ENCODE measurements around the gene HSD17B3. TPM values are rescaled to one million over a fixed set of nuclear protein-coding genes. Genes with fewer than 3 reads are reported as not detected.
A peak's percentile ranks its signal among the peaks of the same experiment; 100 is the strongest.

HSD17B3 gene
- total RNA-seq, 3 donors from 2014 or later = not detected

DNA sequence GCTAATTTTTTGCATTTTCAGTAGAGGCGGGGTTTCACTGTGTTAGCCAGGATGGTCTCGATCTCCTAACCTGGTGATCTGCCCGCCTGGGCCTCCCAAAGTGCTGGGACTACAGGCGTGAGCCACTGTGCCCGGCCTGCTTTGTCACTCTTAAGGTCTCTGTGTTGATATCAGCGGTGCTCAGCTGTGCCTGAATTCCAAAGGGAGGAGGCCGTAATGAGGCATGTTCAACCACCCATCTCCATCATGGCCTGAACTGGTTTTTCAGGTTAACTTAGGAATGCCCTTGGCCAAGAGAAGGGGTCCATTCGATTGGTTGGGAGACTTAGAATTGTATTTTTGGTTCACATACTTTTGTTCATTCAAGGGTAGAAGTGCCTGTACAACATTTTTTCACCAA is 22.0 kb downstream of the HSD17B3 start:
- peaks cover 6% of the 10 kb centered on the region for H3K9me3 Mint-ChIP-seq
- H3K27me3 Mint-ChIP-seq (ENCODE audit: low read depth) = peaks cover 3% of the 10 kb centered on the region
- peaks cover 2% of the 10 kb centered on the region for H3K36me3 Mint-ChIP-seq (ENCODE audit: insufficient read depth)
- DNase-seq = no peak
- ATAC-seq = no peak
- no peaks in the 10 kb centered on the region for H3K4me1 Mint-ChIP-seq (ENCODE audit: low read depth)
- H3K4me3 Mint-ChIP-seq = no peak overlapping the region

DNA sequence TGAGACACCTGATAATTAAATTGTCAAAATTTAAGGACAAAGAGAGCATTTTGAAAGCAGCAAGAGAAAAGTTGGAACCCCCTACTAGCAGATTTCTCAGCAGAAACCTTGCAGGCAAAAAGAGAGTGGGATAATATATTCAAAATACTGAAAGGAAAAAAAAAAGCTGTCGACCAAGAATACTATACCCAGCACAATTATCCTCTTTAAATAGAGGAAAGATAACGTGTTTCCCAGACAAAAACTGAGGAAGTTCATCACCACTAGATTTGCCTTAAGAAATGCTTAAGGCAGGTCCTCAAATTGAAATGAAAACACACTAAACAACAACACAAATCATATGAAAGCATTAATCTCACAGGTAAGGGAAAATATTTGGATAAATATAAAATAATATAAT is 27.0 kb downstream of the HSD17B3 start:
- Mint-ChIP-seq H3K4me1 (ENCODE audit: low read depth) (no peaks in the 10 kb centered on the region), H3K27me3 (ENCODE audit: low read depth) (peaks cover 4% of the 10 kb centered on the region), H3K36me3 (ENCODE audit: insufficient read depth) (peaks cover 2% of the 10 kb centered on the region), H3K4me3 (no peak overlapping the region), H3K9me3 (peaks cover 25% of the 10 kb centered on the region)
- ATAC-seq (no peak), DNase-seq (no peak)

DNA sequence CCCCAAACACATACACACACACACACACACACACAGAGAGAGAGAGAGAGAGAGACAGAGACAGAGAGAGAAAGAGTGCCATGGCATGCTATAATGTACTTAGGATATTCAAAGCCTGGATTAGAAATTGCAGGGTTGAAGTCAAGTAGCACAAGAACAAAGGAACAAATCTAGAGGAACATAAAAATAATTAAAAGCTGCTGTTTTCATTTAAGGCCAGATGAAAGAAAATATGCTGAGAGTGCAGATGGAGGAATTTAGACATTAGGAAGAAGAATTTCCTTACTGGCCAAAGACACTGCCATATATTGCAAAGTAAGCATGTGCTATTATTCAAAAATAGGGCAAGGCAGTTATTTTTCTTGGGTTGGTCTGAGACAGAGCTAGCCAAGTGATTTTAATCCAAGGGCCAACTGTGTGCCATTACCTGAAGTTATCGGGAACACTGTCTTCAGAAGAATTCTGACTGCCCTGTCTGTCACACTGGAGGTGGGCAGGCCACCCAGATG is 31.7 kb downstream of the HSD17B3 start:
- ATAC-seq (no peak), DNase-seq (no peak)
- H3K4me1 Mint-ChIP-seq (ENCODE audit: low read depth) = no peaks in the 10 kb centered on the region
- H3K4me3 Mint-ChIP-seq = no peak overlapping the region
- peaks cover 6% of the 10 kb centered on the region for H3K27me3 Mint-ChIP-seq (ENCODE audit: low read depth)
- peaks cover 20% of the 10 kb centered on the region for H3K9me3 Mint-ChIP-seq
- no peaks in the 10 kb centered on the region for H3K36me3 Mint-ChIP-seq (ENCODE audit: insufficient read depth)

DNA sequence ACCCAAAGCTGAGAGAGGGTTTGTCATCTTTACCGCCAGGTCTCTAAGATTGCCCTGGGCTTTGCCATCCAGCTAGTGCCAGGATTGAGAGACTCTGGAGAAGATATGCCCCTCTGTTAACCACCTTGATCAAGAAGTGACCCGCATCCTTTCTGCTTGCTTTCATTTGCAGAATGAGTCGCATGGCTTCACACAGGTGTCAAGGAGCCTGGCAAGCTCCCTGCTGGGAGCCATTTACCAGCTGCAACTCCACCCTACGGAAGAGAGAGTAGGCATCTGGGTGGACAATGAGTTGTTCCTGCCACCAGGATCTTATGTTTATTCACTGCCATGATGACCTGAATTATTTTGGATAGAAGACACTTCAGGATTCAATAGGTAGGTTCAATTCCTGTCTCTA is 43.0 kb downstream of the HSD17B3 start:
- H3K4me1 Mint-ChIP-seq (ENCODE audit: low read depth) = peaks cover 3% of the 10 kb centered on the region
- ATAC-seq (no peak), DNase-seq (no peak)
- H3K27me3 Mint-ChIP-seq (ENCODE audit: low read depth) = peaks cover 27% of the 10 kb centered on the region
- H3K4me3 Mint-ChIP-seq = no peak overlapping the region
- H3K36me3 Mint-ChIP-seq (ENCODE audit: insufficient read depth) = no peaks in the 10 kb centered on the region
- H3K9me3 Mint-ChIP-seq = no peaks in the 10 kb centered on the region

DNA sequence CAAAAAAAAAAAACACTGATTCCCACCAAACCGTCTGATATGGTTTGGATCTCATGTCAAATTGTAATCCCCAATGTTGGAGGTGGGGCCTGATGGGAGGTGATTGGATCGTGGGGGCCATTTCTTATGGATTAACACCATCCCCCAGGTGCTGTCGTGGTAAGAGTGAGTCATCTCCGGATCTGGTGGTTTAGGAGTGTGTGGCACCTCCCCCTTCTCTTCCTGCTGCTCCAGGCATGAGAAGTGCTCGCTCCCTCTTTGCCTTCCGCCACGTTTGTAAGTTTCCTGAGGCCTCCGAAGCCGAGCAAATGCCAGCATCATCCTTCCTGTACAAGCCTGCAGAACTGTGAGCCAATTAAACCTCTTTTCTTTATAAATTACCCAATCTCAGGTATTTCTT is 45.2 kb downstream of the HSD17B3 start:
- no peak for ATAC-seq
- no peaks in the 10 kb centered on the region for H3K9me3 Mint-ChIP-seq
- H3K4me1 Mint-ChIP-seq (ENCODE audit: low read depth) = peaks cover 3% of the 10 kb centered on the region
- peaks cover 27% of the 10 kb centered on the region for H3K27me3 Mint-ChIP-seq (ENCODE audit: low read depth)
- DNase-seq = no peak
- H3K36me3 Mint-ChIP-seq (ENCODE audit: insufficient read depth) = no peaks in the 10 kb centered on the region
- H3K4me3 Mint-ChIP-seq = no peak overlapping the region

DNA sequence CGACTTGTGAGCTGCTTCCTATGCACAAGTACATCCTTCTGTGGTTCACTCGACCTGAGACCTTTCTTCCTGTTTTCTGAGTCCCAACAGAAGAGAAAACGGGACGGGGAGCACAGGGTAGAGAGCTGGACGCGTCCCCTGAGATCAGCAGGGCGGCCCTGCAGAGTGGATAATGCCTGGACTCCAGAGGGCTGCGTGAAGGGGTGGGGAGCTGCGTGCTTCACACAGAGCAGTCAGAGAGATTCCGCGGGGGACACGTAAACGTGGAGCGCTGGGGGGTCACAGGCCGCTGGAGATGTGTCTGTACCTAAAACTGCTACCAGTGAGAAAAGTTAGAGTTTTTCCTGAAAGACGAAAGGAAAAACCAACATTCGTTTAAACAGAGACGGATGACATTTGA is 46.3 kb downstream of the HSD17B3 start:
- H3K36me3 Mint-ChIP-seq (ENCODE audit: insufficient read depth) = no peaks in the 10 kb centered on the region
- H3K4me3 Mint-ChIP-seq = no peak overlapping the region
- ATAC-seq = no peak
- no peak for DNase-seq
- peaks cover 27% of the 10 kb centered on the region for H3K27me3 Mint-ChIP-seq (ENCODE audit: low read depth)
- H3K4me1 Mint-ChIP-seq (ENCODE audit: low read depth) = peaks cover 3% of the 10 kb centered on the region
- H3K9me3 Mint-ChIP-seq = no peaks in the 10 kb centered on the region

DNA sequence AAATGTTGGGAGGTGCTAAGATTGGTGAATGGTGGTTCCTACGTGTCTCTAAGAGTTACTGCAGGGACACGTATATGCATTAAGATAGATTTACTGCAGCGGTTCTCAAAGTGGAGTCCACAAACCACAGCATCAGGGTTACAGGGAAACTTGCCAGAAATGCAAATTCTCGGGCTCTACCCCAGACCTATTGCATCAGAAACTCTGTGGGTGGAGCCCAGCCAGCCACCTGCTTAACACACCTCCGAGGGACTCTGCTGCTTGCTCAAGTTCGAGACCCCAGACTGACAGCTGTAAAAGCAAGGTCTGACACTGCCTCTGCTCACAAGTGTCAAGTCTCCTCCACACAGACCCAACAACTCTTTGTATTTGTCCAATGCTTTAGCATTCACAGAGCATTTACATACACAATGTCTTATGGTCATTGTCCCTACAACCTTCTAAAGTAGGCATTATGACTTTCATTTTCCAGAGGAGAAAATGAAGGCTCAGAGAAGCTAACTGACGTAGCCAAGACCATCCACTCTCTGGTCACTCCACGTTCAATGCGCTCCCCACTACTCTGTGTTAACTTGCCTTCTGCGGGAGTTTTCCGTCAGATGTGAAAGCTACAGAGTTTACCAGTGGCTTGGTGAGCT is 48.8 kb downstream of the HSD17B3 start:
- ATAC-seq (no peak), DNase-seq (no peak)
- Mint-ChIP-seq H3K4me3 (no peak overlapping the region), H3K36me3 (ENCODE audit: insufficient read depth) (no peaks in the 10 kb centered on the region), H3K9me3 (no peaks in the 10 kb centered on the region), H3K4me1 (ENCODE audit: low read depth) (peaks cover 3% of the 10 kb centered on the region), H3K27me3 (ENCODE audit: low read depth) (peaks cover 23% of the 10 kb centered on the region)

DNA sequence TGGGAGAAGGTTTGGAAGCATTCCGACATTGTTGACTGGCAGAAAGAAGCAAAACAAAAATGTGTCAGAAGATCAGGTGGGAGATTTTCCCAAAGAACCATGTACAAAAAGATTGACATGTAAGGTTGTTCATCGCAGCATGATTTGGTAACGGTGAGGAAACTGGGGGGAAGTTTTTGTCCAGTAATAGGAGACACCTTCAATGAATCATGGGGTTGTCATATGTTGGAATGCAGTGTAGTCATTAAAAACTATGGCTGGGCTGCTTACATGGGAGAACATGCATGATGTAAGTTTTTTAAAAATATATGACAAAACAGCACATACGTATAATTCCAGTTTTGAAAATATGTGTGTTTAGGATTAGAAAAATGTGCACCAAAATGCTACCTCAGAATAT is 50.5 kb downstream of the HSD17B3 start:
- no peak for ATAC-seq
- no peaks in the 10 kb centered on the region for H3K9me3 Mint-ChIP-seq
- no peak for DNase-seq
- no peaks in the 10 kb centered on the region for H3K4me1 Mint-ChIP-seq (ENCODE audit: low read depth)
- H3K27me3 Mint-ChIP-seq (ENCODE audit: low read depth) = peaks cover 23% of the 10 kb centered on the region
- H3K36me3 Mint-ChIP-seq (ENCODE audit: insufficient read depth) = no peaks in the 10 kb centered on the region
- no peak overlapping the region for H3K4me3 Mint-ChIP-seq

DNA sequence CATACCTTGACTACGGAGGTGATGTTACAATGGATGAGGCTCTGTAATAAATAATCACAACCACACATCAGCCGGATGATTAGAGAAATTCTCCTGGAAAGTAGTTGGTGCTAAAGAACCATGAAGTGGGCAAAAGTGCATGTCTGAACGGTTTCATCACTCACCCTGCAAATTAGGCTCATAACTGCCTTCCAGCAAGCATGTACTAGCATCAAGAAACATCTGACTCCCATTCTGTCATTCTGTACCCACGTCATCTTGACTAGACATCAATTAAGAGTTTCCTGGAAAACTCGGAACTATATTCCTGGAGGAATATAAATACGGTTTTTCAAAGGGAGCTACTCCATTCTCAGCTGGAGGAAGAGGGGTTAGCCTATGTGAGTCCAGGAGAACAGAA is 52.2 kb downstream of the HSD17B3 start:
- Mint-ChIP-seq H3K27me3 (ENCODE audit: low read depth) (peaks cover 19% of the 10 kb centered on the region), H3K4me1 (ENCODE audit: low read depth) (no peaks in the 10 kb centered on the region), H3K36me3 (ENCODE audit: insufficient read depth) (no peaks in the 10 kb centered on the region), H3K4me3 (no peak overlapping the region), H3K9me3 (no peaks in the 10 kb centered on the region)
- DNase-seq = no peak
- no peak for ATAC-seq

DNA sequence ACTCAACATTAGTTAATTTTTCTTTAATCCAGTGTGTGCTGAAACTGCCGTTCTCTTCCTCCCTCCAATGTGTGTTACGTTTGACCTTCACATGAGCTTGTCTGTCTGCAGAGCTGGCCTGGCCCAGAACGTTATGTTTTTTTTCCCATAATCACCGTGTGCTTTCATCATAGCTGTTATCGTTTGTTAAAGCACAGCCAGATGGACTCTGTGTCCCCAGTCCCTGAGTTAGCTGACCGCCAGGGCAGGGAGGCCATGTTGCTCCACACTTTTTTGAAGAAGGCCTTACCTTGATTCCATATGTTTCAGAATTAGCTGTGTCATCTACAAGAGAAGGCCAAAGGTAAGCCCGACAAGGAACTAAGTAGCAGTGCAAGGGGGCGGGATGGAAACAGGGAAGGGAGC is 55.7 kb downstream of the HSD17B3 start:
- Mint-ChIP-seq H3K9me3 (no peaks in the 10 kb centered on the region), H3K27me3 (ENCODE audit: low read depth) (peaks cover 31% of the 10 kb centered on the region), H3K36me3 (ENCODE audit: insufficient read depth) (no peaks in the 10 kb centered on the region), H3K4me3 (no peak overlapping the region), H3K4me1 (ENCODE audit: low read depth) (peaks cover 5% of the 10 kb centered on the region)
- DNase-seq (no peak), ATAC-seq (no peak)

DNA sequence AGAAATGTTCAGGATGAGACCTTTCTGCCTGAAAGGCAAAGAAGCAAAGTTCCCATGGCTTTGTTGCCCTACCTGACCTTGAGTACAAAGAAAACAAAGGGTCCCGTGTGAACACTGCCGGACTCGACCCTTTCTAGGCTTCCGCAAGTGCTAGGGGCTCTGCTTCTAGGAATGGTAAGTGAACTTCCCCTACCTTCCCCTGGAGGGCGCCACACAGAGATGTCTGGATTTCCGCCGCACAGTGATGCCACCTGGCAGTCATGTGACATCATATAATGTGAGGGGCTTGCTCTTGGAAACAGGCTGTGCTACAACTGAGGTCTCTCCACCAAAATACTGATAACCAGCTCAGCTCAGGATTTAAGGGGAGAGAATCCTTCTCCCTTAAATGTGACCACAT is 56.6 kb downstream of the HSD17B3 start:
- H3K9me3 Mint-ChIP-seq = no peaks in the 10 kb centered on the region
- H3K27me3 Mint-ChIP-seq (ENCODE audit: low read depth) = peaks cover 33% of the 10 kb centered on the region
- H3K36me3 Mint-ChIP-seq (ENCODE audit: insufficient read depth) = no peaks in the 10 kb centered on the region
- peaks cover 12% of the 10 kb centered on the region for H3K4me1 Mint-ChIP-seq (ENCODE audit: low read depth)
- DNase-seq = no peak
- no peak for ATAC-seq
- no peak overlapping the region for H3K4me3 Mint-ChIP-seq

DNA sequence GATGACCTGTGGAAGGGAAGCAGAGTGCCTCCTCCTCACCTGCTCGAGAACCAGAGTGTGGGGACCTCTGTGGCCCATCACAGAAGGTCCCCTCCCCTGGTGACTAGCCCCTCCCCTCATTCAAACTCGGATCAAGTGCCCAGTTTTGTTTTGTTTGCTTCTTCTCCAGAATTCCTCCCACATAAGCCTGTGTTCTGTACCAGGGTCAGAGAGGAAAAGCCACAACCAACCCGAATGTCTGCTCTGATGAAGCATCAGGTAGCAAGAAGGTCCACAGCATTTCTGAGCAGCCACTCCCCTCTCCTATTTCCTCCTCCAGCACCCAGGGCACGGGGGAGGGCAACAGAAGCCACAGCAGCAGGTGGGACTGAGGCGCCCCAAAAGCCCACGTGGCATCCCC is 58.2 kb downstream of the HSD17B3 start:
- Mint-ChIP-seq H3K27me3 (ENCODE audit: low read depth) (peaks cover 44% of the 10 kb centered on the region), H3K36me3 (ENCODE audit: insufficient read depth) (no peaks in the 10 kb centered on the region), H3K4me1 (ENCODE audit: low read depth) (peaks cover 12% of the 10 kb centered on the region), H3K4me3 (no peak overlapping the region), H3K9me3 (no peaks in the 10 kb centered on the region)
- ATAC-seq = no peak
- DNase-seq = no peak

DNA sequence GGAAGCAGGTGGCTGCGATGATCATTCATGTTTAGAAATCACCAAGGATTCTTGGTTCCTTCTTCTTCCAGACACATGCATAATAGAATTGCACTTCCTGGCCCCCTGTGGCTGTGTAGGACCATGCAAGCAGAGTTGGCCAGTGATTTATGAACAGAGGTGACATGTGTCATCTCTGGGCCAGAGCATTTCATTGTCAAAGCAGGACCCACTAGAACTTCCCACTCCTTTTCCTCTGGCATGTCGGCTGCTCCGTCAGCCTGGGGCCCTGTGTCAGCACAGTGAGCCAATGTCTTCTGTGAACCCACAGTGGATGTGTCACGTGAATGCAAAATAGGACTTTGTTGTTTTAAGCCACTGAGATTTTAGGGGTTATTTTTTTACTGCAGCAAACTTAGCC is 59.2 kb downstream of the HSD17B3 start:
- Mint-ChIP-seq H3K4me3 (no peak overlapping the region), H3K36me3 (ENCODE audit: insufficient read depth) (no peaks in the 10 kb centered on the region), H3K9me3 (no peaks in the 10 kb centered on the region), H3K4me1 (ENCODE audit: low read depth) (peaks cover 12% of the 10 kb centered on the region), H3K27me3 (ENCODE audit: low read depth) (peaks cover 51% of the 10 kb centered on the region)
- DNase-seq (no peak), ATAC-seq (peak in 1 of 2 donors; percentile 13)

DNA sequence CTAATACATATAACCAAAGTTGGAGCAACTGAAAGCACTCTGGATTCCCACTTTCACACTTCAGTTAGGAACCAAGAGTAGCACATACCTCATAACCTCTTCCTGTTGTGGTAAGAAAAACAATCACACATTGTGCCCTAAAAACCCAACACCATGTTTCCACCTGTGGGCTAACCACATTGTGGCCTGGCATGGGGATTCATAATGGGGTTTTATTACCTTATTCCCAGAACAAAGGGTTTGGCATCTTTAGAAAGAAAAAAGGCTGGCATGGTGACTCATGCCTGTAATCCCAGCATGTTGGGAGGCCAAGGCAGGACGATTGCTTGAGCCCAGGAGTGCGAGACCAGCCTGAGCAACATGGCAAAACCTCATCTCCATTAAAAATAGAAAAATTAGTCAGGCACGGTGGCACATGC is 60.6 kb downstream of the HSD17B3 start:
- Mint-ChIP-seq H3K4me3 (no peak overlapping the region), H3K4me1 (ENCODE audit: low read depth) (peaks cover 12% of the 10 kb centered on the region)
- peak; percentile 87 for ATAC-seq

DNA sequence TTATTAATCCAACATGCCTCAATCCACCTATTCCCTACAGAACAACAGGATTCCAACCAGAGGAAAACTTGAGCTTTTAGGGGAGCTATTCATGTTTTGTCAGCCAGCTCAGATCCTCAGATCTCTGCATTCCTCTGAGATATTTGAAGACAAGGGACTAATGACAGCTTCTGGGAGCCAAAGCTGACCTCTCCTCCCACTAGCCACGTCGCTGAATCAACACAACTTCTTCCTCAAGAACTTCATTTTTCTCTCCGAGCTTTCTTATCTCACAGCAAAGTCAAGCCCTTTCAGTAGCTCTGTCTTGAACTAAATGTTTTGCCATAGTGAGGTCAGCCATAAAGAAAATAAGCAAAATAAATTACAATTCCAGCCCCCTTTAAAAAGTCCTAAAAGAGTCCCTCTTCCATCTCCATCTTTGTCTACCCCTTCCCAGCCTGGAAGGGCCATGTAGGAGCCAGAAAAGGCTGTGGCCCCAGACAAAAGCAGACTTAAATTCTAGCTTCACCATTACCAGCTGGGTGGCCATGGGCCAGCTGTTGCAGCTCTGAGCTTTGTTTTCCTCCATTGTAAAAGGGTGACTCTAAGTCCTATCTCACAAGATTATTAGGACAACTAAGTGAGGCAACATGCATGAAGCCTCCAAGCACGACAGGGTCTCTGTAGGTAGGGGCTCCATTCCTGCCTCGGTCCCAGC is 65.0 kb downstream of the HSD17B3 start:
- no peaks in the 10 kb centered on the region for H3K36me3 Mint-ChIP-seq (ENCODE audit: insufficient read depth)
- H3K4me3 Mint-ChIP-seq = no peak overlapping the region
- ATAC-seq (no peak), DNase-seq (no peak)
- peaks cover 14% of the 10 kb centered on the region for H3K4me1 Mint-ChIP-seq (ENCODE audit: low read depth)
- H3K27me3 Mint-ChIP-seq (ENCODE audit: low read depth) = peaks cover 55% of the 10 kb centered on the region
- no peaks in the 10 kb centered on the region for H3K9me3 Mint-ChIP-seq

More for the DNA sequence above, 60.6 kb downstream of the HSD17B3 start:
- Mint-ChIP-seq H3K9me3 (no peaks in the 10 kb centered on the region), H3K27me3 (ENCODE audit: low read depth) (peaks cover 64% of the 10 kb centered on the region), H3K36me3 (ENCODE audit: insufficient read depth) (no peaks in the 10 kb centered on the region)
- DNase-seq = no peak

Data from activated T-cell treated with anti-CD3 and anti-CD28 coated beads, Interleukin-2, amount 50 U/mL, for 4 hours (primary cell).